ENCODE measurements around the gene GGT5. TPM values are rescaled to one million over a fixed set of nuclear protein-coding genes. Genes with fewer than 3 reads are reported as not detected.
"Not testable (repeated sequence)": the region's sequence is repeated elsewhere in the genome, so short reads cannot be mapped to it uniquely, and the experiment has no call there.

GGT5 gene, protein sequence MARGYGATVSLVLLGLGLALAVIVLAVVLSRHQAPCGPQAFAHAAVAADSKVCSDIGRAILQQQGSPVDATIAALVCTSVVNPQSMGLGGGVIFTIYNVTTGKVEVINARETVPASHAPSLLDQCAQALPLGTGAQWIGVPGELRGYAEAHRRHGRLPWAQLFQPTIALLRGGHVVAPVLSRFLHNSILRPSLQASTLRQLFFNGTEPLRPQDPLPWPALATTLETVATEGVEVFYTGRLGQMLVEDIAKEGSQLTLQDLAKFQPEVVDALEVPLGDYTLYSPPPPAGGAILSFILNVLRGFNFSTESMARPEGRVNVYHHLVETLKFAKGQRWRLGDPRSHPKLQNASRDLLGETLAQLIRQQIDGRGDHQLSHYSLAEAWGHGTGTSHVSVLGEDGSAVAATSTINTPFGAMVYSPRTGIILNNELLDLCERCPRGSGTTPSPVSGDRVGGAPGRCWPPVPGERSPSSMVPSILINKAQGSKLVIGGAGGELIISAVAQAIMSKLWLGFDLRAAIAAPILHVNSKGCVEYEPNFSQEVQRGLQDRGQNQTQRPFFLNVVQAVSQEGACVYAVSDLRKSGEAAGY
- under 1 TPM; 0.10 to 0.35 TPM for total RNA-seq

DNA sequence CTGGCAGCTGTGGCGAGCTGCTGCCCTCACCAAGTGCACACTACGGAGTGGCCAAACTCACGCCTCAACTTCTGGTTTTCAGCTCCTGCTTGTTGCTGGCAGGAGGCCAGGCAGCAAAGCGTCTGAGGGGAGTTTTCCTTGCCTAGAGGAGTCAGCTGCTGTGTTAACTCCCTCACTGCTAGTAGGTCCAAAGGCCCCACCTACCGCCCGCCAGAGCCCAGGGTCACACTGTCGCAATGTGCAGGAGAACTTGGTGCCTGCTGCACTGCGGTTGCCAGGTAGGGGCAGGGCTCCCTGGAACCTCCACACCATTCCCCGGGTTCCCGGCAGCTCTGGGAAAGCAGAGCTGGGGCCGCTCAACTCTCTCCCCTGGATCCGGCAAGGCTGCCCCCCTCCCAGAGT lies at the start of gene GGT5:
Gene GGT5, minus strand, starts transcription at position 53 of the 402 bp plus-strand sequence. CDS start 357 bp downstream, outside the sequence.
- H3K36me3 Mint-ChIP-seq (ENCODE audit: low read depth); DNase-seq; H3K27me3 Mint-ChIP-seq; POLR2A ChIA-PET; H3K4me3 Mint-ChIP-seq; H3K9me3 Mint-ChIP-seq: not testable (repeated sequence)
- CTCF ChIA-PET, result interaction anchor here (1.1 to 2.6 kb wide), 2 partner anchors 13 to 55 kb away, joined by 3 to 10 read pairs; no protein-coding TSS in a partner anchor
- Mint-ChIP-seq H3K4me1 (peaks cover 42% of the 10 kb centered on the region), H3K27ac (peak within 1 kb of the TSS; percentile 72)

DNA sequence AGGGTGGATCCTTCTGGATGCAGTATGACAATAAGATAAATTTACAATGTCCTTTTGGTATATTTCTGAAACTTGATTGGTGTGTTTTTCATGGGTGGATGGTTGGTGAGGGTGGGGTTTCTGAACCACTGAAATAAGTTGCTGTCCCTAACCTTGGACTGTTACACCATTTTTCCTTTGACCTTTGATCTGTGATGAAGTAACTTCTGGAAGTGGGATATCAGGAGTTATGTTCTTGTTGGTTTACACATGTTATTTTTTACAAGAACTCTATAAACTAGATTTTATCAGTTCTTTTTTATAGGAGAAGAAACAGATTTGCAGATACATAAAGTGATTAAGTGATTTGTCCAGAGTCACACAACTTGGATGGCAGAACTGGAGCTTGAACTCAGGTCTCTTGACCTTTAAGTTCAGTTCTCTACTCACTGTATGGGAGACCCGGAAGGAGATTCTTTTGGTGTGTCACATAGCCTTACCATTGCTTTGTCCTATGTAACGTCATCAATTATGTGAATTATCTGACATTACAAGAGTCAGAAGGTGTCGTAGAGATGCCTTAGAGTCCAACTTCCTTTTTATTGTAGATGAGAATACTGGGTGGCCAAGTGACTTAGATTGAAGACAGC lies 47.4 kb upstream of the GGT5 start:
- H3K27ac Mint-ChIP-seq; CTCF ChIA-PET; DNase-seq; POLR2A ChIA-PET; H3K9me3 Mint-ChIP-seq; H3K4me1 Mint-ChIP-seq; H3K36me3 Mint-ChIP-seq (ENCODE audit: low read depth); H3K4me3 Mint-ChIP-seq; H3K27me3 Mint-ChIP-seq: not testable (repeated sequence)

DNA sequence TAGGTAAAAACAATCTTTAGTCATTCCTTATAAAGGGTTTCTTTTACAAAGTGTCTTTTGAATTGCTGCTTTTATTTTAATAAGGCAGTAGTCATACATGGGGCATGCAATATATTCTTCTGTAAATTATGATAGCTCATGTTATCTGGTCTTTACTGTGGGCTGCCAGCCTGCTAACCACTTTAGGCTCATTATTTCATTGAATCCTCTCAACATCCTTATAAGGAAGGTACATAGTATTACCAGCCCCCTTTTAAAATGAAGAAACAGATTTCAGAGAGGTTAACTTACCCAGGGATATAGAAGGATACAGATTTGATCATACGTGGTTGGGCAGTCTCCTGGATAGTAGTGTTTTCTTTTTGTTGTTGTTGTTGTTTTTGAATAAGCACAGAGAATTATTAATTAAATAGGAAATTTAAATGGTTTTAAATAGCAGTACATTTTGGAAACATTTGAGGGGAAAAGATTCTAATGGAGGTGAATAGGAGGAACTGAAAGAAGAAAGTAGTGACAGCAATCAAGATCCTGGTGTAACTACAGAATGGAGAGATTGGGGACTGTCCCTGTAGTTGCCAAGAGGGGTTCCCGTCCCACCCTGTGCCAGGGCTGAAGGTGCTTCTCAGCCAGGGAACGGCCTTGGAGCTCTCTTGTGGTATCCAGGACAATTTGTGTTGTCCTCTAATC lies 46.8 kb upstream of the GGT5 start:
- Mint-ChIP-seq H3K27me3 (no peaks in the 10 kb centered on the region), H3K27ac (no peak overlapping the region), H3K36me3 (ENCODE audit: low read depth) (peaks cover 3% of the 10 kb centered on the region), H3K4me3 (no peak overlapping the region), H3K9me3 (no peaks in the 10 kb centered on the region), H3K4me1 (peaks cover 7% of the 10 kb centered on the region)
- ChIA-PET POLR2A (no interaction called here), CTCF (interaction anchor here (0.6 to 1.0 kb wide), 2 partner anchors 14 to 20 kb away, joined by 3 to 4 read pairs; no protein-coding TSS in a partner anchor)
- no peak for DNase-seq

- ChIA-PET POLR2A (no interaction called here), CTCF (no interaction called here)
- H3K27ac Mint-ChIP-seq, result no peak overlapping the region
- no peaks in the 10 kb centered on the region for H3K9me3 Mint-ChIP-seq
- H3K4me1 Mint-ChIP-seq, result peaks cover 19% of the 10 kb centered on the region
- H3K27me3 Mint-ChIP-seq, result no peaks in the 10 kb centered on the region
- H3K36me3 Mint-ChIP-seq (ENCODE audit: low read depth), result peaks cover 3% of the 10 kb centered on the region
- DNase-seq, result no peak
- no peak overlapping the region for H3K4me3 Mint-ChIP-seq
Observed at GRCh38 chr22:24290459-24290858, 45.6 kb upstream of the GGT5 start.

GRCh38 chr22:24289741-24290163 lies 44.9 kb upstream of the GGT5 start:
- ChIA-PET CTCF (interaction anchor here (0.7 to 1.2 kb wide), 2 partner anchors 100 to 133 kb away, joined by 3 to 5 read pairs; no protein-coding TSS in a partner anchor), POLR2A (no interaction called here)
- Mint-ChIP-seq H3K9me3 (no peaks in the 10 kb centered on the region), H3K4me1 (peaks cover 26% of the 10 kb centered on the region), H3K36me3 (ENCODE audit: low read depth) (peaks cover 3% of the 10 kb centered on the region), H3K4me3 (no peak overlapping the region), H3K27me3 (no peaks in the 10 kb centered on the region), H3K27ac (no peak overlapping the region)
- no peak for DNase-seq

- Mint-ChIP-seq H3K4me3 (no peak overlapping the region), H3K4me1 (peaks cover 30% of the 10 kb centered on the region), H3K27ac (no peak overlapping the region), H3K36me3 (ENCODE audit: low read depth) (peaks cover 4% of the 10 kb centered on the region), H3K27me3 (peaks cover under 1% of the 10 kb centered on the region), H3K9me3 (no peaks in the 10 kb centered on the region)
- DNase-seq, result no peak
- ChIA-PET POLR2A (no interaction called here), CTCF (interaction anchor here (0.7 to 1.2 kb wide), 2 partner anchors 99 to 132 kb away, joined by 3 to 5 read pairs; no protein-coding TSS in a partner anchor)
Observed at GRCh38 chr22:24289114-24289513, 44.2 kb upstream of the GGT5 start.

GRCh38 chr22:24287801-24288200 lies 42.9 kb upstream of the GGT5 start:
- H3K27ac Mint-ChIP-seq; H3K4me3 Mint-ChIP-seq; CTCF ChIA-PET; H3K9me3 Mint-ChIP-seq; H3K36me3 Mint-ChIP-seq (ENCODE audit: low read depth); DNase-seq; H3K27me3 Mint-ChIP-seq; POLR2A ChIA-PET: not testable (repeated sequence)
- peaks cover 34% of the 10 kb centered on the region for H3K4me1 Mint-ChIP-seq

GRCh38 chr22:24287212-24287611 lies 42.3 kb upstream of the GGT5 start:
- DNase-seq; POLR2A ChIA-PET; H3K36me3 Mint-ChIP-seq (ENCODE audit: low read depth); H3K27me3 Mint-ChIP-seq; H3K9me3 Mint-ChIP-seq; H3K27ac Mint-ChIP-seq; H3K4me3 Mint-ChIP-seq; CTCF ChIA-PET: not testable (repeated sequence)
- H3K4me1 Mint-ChIP-seq, result peaks cover 37% of the 10 kb centered on the region

DNA sequence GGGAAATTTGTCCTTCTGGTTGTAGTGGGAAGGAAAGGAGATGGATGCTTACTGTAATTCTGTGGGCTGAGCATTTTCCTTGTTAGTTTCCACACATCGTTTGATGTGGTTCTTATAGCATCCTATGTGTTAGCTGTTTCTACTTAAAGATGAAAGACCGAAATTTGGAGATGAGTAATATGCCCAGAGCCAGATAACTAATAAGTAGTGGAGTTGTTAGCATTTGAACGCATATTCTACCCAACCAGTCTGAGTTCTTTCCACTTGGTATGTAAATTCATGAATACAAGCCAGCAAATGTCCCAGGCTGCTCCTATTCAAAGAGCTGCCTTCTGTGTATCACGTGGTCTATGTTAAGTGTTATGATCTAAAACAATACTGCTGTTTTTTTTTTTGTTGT lies 40.4 kb upstream of the GGT5 start:
- DNase-seq, result peak; percentile 8
- Mint-ChIP-seq H3K4me1 (peaks cover 47% of the 10 kb centered on the region), H3K27ac (peak overlapping the region; percentile 4), H3K27me3 (peaks cover 4% of the 10 kb centered on the region), H3K9me3 (no peaks in the 10 kb centered on the region), H3K36me3 (ENCODE audit: low read depth) (peaks cover 13% of the 10 kb centered on the region), H3K4me3 (no peak overlapping the region)
- ChIA-PET CTCF (interaction anchor here (0.6 to 1.4 kb wide), 2 partner anchors 55 to 757 kb away, joined by 3 read pairs; no protein-coding TSS in a partner anchor), POLR2A (no interaction called here)

DNA sequence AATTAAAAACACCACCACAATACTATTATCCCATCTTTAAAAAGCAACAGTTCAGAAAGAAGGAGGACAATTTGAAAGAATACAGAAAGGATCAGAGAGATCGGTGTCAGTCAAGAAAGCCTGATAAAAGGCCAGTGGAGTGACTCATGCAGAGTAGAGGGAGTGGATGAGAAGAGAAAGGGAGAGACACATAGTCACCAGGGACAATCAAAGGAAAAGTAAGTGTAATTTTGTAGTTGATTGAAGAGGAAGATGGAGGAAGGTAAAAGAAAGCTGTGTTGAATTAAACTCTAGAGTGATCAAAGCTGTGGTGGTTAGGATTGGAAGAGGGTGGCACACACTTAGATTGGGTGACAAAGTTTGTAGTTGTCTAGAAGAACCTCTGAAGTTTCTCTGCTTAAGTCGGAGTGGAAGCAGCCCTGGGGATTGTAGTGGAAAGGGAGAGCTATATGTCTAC lies 39.9 kb upstream of the GGT5 start:
- POLR2A ChIA-PET, result no interaction called here
- Mint-ChIP-seq H3K4me1 (peaks cover 45% of the 10 kb centered on the region), H3K27me3 (peaks cover 4% of the 10 kb centered on the region), H3K27ac (no peak overlapping the region), H3K36me3 (ENCODE audit: low read depth) (peaks cover 13% of the 10 kb centered on the region), H3K4me3 (no peak overlapping the region), H3K9me3 (no peaks in the 10 kb centered on the region)
- no peak for DNase-seq
- CTCF ChIA-PET, result interaction anchor here (0.6 kb wide), 1 partner anchor 757 kb away, joined by 3 read pairs; no protein-coding TSS in a partner anchor

DNA sequence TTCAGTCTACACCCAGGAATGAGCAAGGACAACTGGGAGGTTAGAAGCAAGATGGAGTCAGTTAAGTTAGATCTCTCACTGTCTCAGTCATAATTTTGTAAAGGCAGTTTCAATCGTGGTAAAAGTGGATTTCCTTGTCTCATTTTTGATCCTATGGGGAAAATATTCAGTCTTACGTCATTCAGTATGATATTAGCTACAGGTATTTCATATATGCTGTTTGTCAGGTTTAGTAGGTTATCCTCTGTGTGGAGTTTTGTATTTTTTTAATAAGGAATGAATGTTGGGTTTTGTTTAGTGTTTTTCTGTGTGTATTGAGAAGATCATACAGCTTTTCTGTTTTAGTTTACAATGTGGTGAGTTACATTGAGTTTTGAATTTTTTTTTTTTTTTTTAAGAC lies 37.5 kb upstream of the GGT5 start:
- Mint-ChIP-seq H3K36me3 (ENCODE audit: low read depth) (peaks cover 12% of the 10 kb centered on the region), H3K27me3 (peaks cover 4% of the 10 kb centered on the region), H3K4me3 (no peak overlapping the region), H3K9me3 (no peaks in the 10 kb centered on the region), H3K27ac (no peak overlapping the region), H3K4me1 (peaks cover 50% of the 10 kb centered on the region)
- ChIA-PET CTCF (interaction anchor here (0.6 to 1.2 kb wide), 2 partner anchors 11 to 22 kb away, joined by 3 to 4 read pairs; no protein-coding TSS in a partner anchor), POLR2A (no interaction called here)
- DNase-seq, result no peak

DNA sequence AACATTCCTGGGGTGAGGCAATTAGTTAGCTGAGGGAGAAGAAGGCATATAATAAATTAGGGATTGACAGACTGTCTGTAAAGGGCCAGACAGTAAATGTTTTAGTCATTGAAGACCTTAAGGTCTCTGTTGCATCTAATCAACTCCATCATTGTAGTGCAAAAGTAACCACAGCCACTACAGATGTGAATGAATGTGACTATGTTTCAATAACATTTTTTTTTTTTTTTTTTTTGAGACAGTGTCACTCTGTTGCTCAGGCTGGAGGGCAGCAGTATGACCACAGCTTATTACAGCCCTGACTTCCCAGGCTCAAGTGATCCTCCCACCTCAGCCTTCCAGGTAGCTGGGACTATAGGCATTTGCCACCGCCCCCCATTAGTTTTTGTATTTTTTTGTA lies 35.5 kb upstream of the GGT5 start:
- H3K4me3 Mint-ChIP-seq, CTCF ChIA-PET, H3K27me3 Mint-ChIP-seq, POLR2A ChIA-PET, DNase-seq, H3K9me3 Mint-ChIP-seq, H3K27ac Mint-ChIP-seq: not testable (repeated sequence)
- Mint-ChIP-seq H3K36me3 (ENCODE audit: low read depth) (peaks cover 21% of the 10 kb centered on the region), H3K4me1 (peaks cover 44% of the 10 kb centered on the region)

Measured in activated CD4-positive, alpha-beta T cell treated with anti-CD3 and anti-CD28 coated beads, Interleukin-2, amount 10 ng/mL, durations not matched to agents 7 days and 5 days (primary cell).